IPS-18a (cell line): ENCODE measurements around the gene CLCN3.
"Not testable (repeated sequence)": the region's sequence is repeated elsewhere in the genome, so short reads cannot be mapped to it uniquely, and the experiment has no call there.

ENCODE experiments used
- H3K27ac ChIP-seq: one replicate; pipeline ENCODE4 v1.5.1; 2013; ENCODE audit warnings: low read length
- H3K27me3 ChIP-seq: one replicate; pipeline ENCODE4 v1.6.1; 2013; ENCODE audit warnings: mild to moderate bottlenecking, low read length; ENCODE audit not compliant: control insufficient read depth, insufficient read depth
- H3K36me3 ChIP-seq: one replicate; pipeline ENCODE4 v1.6.1; 2013; ENCODE audit warnings: low read depth, low read length; ENCODE audit not compliant: control insufficient read depth
- H3K4me1 ChIP-seq: one replicate; pipeline ENCODE4 v1.6.1; 2013; ENCODE audit warnings: low read depth, low read length; ENCODE audit not compliant: control insufficient read depth
- H3K4me3 ChIP-seq: one replicate; pipeline ENCODE4 v1.5.1; 2013; ENCODE audit warnings: low read length
- H3K9ac ChIP-seq: one replicate; pipeline ENCODE4 v1.6.1; 2013; ENCODE audit warnings: mild to moderate bottlenecking, low read length, moderate library complexity
- H3K9me3 ChIP-seq: one replicate; pipeline ENCODE4 v1.6.1; 2013; ENCODE audit warnings: low read depth, low read length; ENCODE audit not compliant: control insufficient read depth

Gene CLCN3

DNA sequence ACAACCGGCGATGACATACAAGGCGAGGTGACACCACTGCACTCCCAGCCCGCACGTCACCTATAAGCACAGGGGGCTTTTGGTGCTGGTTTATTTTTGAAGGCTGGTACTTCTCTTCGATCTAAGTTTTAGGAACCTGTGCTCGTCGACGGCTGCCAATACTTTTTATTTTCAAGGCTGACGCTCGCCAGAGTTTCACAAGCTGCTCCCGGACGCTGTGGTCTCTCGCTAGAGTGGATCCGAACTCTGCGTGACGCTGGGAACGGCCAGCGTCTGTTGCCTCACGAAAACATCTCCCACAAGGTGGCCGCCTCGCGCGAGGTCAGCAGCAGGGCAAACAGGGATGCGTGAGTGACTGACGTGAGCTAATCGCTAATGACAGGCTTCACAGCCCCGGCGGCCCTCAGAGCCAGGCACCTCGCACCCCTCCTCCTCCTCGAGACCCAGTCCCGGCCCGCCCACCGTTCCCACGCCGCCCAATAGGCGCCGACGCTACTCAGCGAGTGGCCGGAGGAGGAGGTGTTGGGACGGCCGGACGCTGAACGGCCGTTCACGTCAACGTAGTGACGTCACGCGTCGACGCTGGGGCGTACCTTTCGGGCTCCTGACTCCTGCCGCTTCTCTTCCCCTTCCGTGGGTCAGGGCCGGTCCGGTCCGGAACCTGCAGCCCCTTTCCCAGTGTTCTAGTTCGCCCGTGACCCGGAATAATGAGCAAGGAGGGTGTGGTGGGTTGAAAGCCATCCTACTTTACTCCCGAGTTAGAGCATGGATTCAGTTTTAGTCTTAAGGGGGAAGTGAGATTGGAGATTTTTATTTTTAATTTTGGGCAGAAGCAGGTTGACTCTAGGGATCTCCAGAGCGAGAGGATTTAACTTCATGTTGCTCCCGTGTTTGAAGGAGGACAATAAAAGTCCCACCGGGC, at the start of gene CLCN3:
CLCN3 (plus strand) TSS at position 621 of the 922 bp plus-strand sequence. CDS start 15,351 bp downstream, outside the sequence.
- Histone ChIP-seq H3K27me3 (no peaks in the 10 kb centered on the region), H3K9me3 (no peaks in the 10 kb centered on the region), H3K4me3 (peak within 1 kb of the TSS; percentile 99), H3K4me1 (peaks cover 9% of the 10 kb centered on the region), H3K36me3 (no peaks in the 10 kb centered on the region), H3K9ac (peak within 1 kb of the TSS; percentile 97), H3K27ac (peak within 1 kb of the TSS; percentile 86)

DNA sequence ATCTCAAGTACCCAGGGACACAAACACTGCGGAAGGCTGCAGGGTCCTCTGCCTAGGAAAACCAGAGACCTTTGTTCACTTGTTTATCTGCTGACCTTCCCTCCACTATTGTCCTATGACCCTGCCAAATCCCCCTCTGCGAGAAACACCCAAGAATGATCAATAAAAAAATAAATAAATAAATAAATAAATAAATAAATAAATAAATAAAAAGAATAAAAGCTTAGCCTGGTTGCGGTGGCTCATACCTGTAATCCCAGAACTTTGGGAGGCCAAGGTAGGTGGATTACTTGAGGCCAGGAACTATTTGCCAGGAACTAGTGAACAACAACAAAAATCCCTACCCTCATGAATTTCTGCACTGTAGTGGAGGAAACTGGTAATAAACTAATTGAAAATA, 49.4 kb upstream of the CLCN3 start:
- not testable (repeated sequence) for H3K36me3 ChIP-seq, H3K27me3 ChIP-seq, H3K9me3 ChIP-seq, H3K4me1 ChIP-seq, H3K4me3 ChIP-seq, H3K27ac ChIP-seq, H3K9ac ChIP-seq

DNA sequence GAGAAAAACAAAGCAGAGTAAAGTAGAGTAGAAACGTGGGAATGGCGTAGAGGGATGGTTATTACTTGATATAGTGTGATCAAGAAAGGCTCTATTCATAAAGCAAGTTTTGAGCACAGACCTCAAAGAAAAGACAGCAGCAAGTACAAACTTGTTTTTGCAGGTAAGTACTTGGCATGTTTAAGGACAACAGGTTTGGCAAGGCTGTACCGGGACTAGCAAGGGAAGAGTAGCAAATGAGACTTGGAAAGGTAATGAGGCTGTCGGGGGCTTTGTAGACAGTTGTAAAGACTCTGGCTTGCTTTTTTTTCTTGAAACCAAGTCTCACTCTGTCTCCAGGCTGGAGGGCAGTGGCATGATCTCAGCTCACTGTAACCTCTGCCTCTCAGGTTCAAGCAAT, 48.9 kb upstream of the CLCN3 start:
- Histone ChIP-seq H3K9ac (no peak overlapping the region), H3K27ac (no peak overlapping the region), H3K4me1 (no peaks in the 10 kb centered on the region), H3K4me3 (no peak overlapping the region), H3K27me3 (no peaks in the 10 kb centered on the region), H3K36me3 (peaks cover 4% of the 10 kb centered on the region), H3K9me3 (no peaks in the 10 kb centered on the region)

DNA sequence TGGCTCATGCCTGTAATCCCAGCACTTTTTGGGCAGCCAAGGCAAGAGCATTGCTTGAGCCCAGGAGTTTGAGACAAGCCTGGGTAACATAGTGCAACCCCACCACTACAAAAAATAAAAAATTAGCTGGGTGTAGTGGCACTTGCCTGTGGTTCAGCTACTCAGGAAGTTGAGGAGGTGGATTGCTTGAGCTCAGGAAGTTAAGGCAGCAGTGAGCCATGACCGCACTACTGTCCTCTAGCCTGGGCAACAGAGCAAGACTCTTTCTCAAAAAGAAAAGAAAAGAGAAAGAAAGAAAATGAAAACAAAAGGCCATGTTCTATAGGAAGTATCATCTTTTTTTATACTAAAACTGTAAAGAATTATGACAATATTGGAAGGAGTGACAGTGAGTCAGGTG, 46.5 kb upstream of the CLCN3 start:
- Histone ChIP-seq H3K4me3 (no peak overlapping the region), H3K9me3 (no peaks in the 10 kb centered on the region), H3K36me3 (peaks cover 4% of the 10 kb centered on the region), H3K27ac (no peak overlapping the region), H3K4me1 (no peaks in the 10 kb centered on the region), H3K9ac (no peak overlapping the region), H3K27me3 (no peaks in the 10 kb centered on the region)

DNA sequence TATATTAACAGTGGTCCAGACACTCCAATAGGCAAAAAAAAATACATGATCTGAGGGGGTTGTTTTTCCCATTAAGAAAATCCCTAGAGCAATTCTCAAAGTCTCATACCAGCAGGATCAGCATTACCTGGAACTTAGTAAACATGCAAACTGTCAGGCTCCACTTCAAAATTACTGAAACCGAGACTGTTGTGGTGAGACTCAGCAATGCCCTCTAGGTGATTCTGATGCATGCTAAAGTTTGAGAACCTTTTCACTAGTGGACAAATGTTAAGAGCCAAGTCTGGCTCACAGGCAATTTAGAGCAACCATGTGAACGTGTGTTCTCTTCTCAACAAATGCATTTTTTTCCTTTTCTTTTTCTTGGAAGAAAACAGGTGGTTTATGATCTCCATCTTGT, 38.2 kb upstream of the CLCN3 start:
- Histone ChIP-seq H3K4me3 (no peak overlapping the region), H3K27me3 (no peaks in the 10 kb centered on the region), H3K27ac (no peak overlapping the region), H3K9ac (no peak overlapping the region), H3K9me3 (no peaks in the 10 kb centered on the region), H3K4me1 (no peaks in the 10 kb centered on the region), H3K36me3 (no peaks in the 10 kb centered on the region)

DNA sequence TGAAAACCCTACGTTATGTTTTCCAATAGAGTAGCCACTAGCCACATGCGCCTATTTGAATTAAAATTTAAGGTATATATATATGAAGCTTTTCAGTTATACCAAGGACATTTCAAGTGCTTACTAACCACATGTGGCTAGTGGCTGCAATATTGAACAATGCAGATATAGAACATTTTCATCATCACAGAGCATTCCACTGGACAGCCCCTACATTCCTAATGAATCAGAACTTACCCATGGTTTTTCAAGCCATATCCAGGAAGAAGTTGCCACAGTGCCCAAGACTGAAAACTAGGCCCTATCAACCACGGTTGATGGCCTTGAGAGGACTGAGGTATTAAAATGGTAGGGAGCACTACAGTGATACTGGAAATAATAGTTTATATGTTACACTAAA, 37.7 kb upstream of the CLCN3 start:
- no peaks in the 10 kb centered on the region for H3K9me3 ChIP-seq
- no peak overlapping the region for H3K27ac ChIP-seq
- H3K36me3 ChIP-seq = no peaks in the 10 kb centered on the region
- H3K4me1 ChIP-seq = no peaks in the 10 kb centered on the region
- no peaks in the 10 kb centered on the region for H3K27me3 ChIP-seq
- no peak overlapping the region for H3K4me3 ChIP-seq
- H3K9ac ChIP-seq = no peak overlapping the region

DNA sequence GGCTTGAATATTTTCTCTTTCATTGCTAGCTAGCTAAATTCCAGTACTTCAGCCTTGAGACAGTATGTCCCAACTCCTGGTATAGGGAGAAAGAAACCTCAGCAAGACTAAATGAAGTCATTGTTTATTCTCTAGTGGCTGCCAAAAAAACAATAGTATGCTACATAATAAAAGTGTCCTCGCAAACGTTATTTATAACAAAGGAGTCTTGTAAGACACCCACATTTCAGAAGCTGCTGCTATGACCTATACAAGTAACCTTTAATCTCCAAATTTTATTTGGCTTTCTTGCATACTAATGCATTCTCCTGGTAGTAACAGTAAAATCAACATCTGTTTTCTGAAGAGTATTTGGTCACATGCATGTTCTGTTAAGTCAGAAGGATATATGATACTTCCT, 36.8 kb upstream of the CLCN3 start:
- H3K9me3 ChIP-seq = no peaks in the 10 kb centered on the region
- H3K9ac ChIP-seq = no peak overlapping the region

DNA sequence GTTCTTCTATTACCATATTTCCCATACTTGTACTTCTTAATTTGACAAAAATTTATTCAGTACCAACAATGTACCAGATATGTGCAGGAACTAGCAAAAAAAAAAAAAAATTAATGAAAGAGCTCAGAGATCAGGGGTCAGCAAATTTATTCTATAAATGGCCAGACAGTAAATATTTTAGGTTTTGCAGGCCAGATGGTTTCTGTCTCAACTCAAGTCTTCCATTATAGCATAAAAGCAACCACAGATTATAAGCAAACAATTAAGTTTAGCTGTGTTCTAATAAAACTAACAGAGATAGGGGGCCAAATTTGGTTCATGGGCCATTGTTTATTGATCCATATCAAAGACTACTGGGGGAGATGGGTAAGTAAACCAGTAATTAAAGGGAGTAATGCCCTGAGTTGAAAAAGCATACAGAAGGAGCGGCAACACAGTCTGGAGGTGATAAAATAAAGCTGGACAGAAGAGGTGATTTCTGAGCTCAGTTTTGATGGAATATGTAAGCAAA, 27.3 kb upstream of the CLCN3 start:
- no peaks in the 10 kb centered on the region for H3K36me3 ChIP-seq
- no peaks in the 10 kb centered on the region for H3K4me1 ChIP-seq
- H3K27ac ChIP-seq = no peak overlapping the region
- no peak overlapping the region for H3K9ac ChIP-seq
- H3K9me3 ChIP-seq = no peaks in the 10 kb centered on the region
- no peaks in the 10 kb centered on the region for H3K27me3 ChIP-seq
- H3K4me3 ChIP-seq = no peak overlapping the region

More for the DNA sequence above, 36.8 kb upstream of the CLCN3 start:
- H3K27me3 ChIP-seq = no peaks in the 10 kb centered on the region
- H3K4me3 ChIP-seq = no peak overlapping the region
- no peaks in the 10 kb centered on the region for H3K36me3 ChIP-seq
- H3K4me1 ChIP-seq = no peaks in the 10 kb centered on the region
- no peak overlapping the region for H3K27ac ChIP-seq

DNA sequence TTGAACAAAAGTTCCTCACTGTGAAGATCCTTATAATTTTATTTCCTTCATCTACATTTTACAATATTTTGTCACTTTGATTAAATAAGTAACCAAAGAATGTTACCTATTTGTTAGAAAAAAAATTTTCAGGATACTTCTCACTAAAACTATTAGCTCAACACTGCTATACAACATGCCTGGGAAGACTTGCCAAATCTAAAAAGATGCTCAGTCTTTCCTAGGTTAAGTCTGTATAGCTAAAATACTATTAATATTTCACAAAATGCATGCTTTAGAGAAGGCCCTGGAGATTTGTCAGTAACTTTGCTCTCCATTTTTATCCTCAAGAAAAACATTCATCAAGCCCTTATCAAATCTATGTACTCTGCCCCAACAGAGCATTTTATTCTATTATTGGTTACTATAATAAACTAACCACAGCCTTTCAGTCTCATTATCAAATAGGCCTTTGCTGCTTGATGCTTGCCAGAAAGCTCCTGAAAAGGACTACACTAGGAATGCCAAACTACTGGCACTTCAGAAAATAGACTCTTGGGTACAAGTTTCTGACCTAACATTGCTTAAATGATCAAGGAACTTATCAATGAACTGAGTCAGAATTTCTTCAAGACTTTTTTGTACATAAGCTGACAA, 25.7 kb upstream of the CLCN3 start:
- Histone ChIP-seq H3K9me3 (no peaks in the 10 kb centered on the region), H3K4me3 (no peak overlapping the region), H3K27me3 (no peaks in the 10 kb centered on the region), H3K27ac (no peak overlapping the region), H3K36me3 (no peaks in the 10 kb centered on the region), H3K4me1 (no peaks in the 10 kb centered on the region), H3K9ac (no peak overlapping the region)

DNA sequence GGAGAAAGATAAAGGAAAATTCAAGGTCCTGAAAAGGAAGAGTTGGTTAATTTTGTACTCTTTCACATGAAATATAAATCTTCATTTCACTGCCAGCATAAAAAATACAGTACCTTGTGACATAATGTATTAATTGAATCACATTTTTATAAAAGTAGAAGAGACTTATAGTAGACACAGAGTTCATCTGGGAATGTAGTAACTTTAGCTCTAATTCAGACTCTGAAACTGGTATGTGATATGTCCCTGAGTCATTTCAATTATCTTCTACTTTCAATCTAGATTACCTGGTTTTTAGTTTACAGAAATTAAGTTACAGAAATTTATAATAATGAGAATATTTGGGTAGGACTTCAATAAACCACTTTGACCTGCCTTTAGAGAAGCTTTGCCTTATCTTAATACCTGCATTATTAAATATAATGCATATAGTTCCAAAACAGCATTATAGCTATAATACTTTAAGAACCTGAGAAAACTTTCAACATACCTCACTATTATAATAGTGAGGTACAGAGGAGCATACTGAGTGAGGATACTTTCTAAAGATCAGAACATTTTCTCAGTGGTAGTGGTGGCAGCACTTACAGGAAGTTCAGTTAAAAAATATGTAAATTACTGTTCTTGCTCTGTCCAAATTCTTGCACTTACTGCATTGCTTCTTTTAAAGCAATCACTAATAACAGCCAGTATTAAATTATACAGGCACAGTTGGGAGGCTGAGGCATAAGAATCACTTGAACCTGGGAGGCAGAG, 19.2 kb upstream of the CLCN3 start:
- Histone ChIP-seq H3K9me3 (no peaks in the 10 kb centered on the region), H3K27ac (no peak overlapping the region), H3K36me3 (peaks cover 4% of the 10 kb centered on the region), H3K4me3 (no peak overlapping the region), H3K9ac (no peak overlapping the region), H3K4me1 (no peaks in the 10 kb centered on the region), H3K27me3 (no peaks in the 10 kb centered on the region)

DNA sequence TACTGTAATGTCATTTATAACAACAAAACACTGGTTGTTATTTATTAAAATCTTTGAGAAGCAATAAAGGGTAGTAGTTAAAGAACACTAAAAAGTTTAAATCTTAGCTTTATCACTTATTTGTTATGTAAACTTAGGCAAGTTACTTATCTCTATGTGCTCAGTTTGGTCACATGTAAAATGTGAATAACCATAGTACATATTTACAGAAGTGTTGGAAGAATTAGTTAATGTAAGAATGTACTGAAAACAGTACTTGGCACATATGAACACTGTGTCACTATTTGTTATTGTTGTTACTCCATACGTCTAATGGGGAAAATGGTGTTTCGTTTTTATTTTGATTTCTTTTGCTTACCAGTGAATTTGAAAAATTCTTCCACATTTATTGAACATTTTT, 17.1 kb upstream of the CLCN3 start:
- Histone ChIP-seq H3K36me3 (peaks cover 4% of the 10 kb centered on the region), H3K27me3 (no peaks in the 10 kb centered on the region), H3K4me1 (no peaks in the 10 kb centered on the region), H3K4me3 (no peak overlapping the region), H3K9ac (no peak overlapping the region), H3K9me3 (no peaks in the 10 kb centered on the region), H3K27ac (no peak overlapping the region)
